ENCODE measurements around the gene LUZP1. TPM values are rescaled to one million over a fixed set of nuclear protein-coding genes. Genes with fewer than 3 reads are reported as not detected.

The LUZP1 gene
- total and polyA plus RNA-seq, 10 of the 15 experiments (the other 5 are each of a cell fraction or from before 2014, with no cell fraction given), result 11.3 to 28.2 (median 17.3) TPM

DNA sequence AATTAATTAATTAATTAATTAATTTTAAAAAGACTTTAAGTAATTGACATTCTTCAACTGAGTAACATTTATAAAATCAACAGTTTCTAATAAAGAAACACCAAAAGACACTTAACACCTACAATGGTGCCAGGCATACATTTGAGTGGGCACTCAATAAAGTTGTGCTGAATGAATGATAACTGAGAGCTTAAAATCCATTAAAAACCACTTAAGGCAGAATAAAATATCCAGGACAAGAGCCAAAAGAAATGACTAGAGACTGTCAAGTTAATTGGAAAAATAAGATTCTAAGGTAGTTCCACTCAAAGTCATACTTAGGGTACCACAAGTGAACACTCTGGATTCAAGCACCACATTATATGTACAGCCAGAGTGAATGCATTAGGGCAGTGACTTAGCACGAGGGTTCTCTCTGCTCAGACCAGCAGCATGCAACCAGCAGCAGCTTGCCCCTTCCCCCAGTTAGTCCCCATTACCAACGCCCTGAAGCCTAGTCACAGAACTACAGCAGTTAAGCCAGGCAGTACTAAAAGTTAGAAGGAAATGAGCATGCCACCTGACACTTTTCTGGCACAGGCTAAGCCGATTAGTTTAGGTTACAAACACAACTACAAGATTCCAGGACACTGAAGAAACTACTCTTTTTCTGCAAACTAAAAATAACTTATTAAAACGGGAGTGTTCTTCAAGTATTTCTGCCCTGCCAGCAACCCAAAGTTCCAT, 46.5 kb downstream of the LUZP1 start:
- H3K79me2 ChIP-seq (ENCODE audit: control insufficient read depth, insufficient read depth, low read length), result peaks cover 30% of the 10 kb centered on the region
- no peak overlapping the region for H2AFZ ChIP-seq (ENCODE audit: control insufficient read depth, low read depth, low read length)
- H3K4me3 ChIP-seq, result no peak overlapping the region
- ChIA-PET CTCF (interaction anchor here (0.8 to 5.4 kb wide), 7 partner anchors 8 to 62 kb away, joined by 3 to 42 read pairs (median 4); no protein-coding TSS in a partner anchor), RAD21 (ENCODE audit: unreplicated experiment) (interaction anchor here (1.2 kb wide), 1 partner anchor 62 kb away, joined by 4 read pairs; no protein-coding TSS in a partner anchor), SMC1A (ENCODE audit: uncharacterized antibody, unreplicated experiment) (interaction anchor here (1.6 to 17.6 kb wide), 4 partner anchors 10 to 62 kb away, joined by 5 to 188 read pairs (median 20); no protein-coding TSS in a partner anchor), POLR2A (interaction anchor here (0.8 to 1.1 kb wide), 3 partner anchors 9 to 39 kb away, joined by 3 to 10 read pairs (median 3); no protein-coding TSS in a partner anchor)
- peak; percentile 23; the same call in 2 of the 3 replicates for ATAC-seq
- 27% methylated on average over 4 of the region's 4 CpGs for WGBS (ENCODE audit: insufficient coverage, insufficient replicate concordance, low lambda C conversion rate, missing lambda C conversion rate)
- no peak for DNase-seq (ENCODE audit: low read depth, low spot score)
- H3K4me2 ChIP-seq (ENCODE audit: control insufficient read depth, insufficient read depth), result peak overlapping the region; percentile 19; the same call in 1 of the 2 replicates
- BruUV-seq (replicated peaks), result no TSS peak
- peaks cover 29% of the 10 kb centered on the region for H3K4me1 ChIP-seq (ENCODE audit: control insufficient read depth, insufficient read depth, low read length)
- in situ Hi-C loops (cut with MboI), result no loop called here
- H3K36me3 ChIP-seq (ENCODE audit: control insufficient read depth in 2 of 2, insufficient read depth in 2 of 2, low read length in 1 of 2), result no peaks in the 10 kb centered on the region
- FAIRE-seq, result peak; percentile 18
- intact Hi-C loops (cut with micrococcal nuclease; ENCODE audit: unreplicated experiment), result no loop called here
- no peaks in the 10 kb centered on the region for H4K20me1 ChIP-seq (ENCODE audit: control insufficient read depth, insufficient read depth)
- no peaks in the 10 kb centered on the region for H3K9me3 ChIP-seq (replicated peaks; ENCODE audit: control insufficient read depth, insufficient read depth, low read length)
- H3K27me3 ChIP-seq (replicated peaks in 1 of 2; ENCODE audit: control insufficient read depth in 2 of 2, insufficient read depth in 2 of 2, low read length in 1 of 2), result no peaks in the 10 kb centered on the region
- TF ChIP-seq ZBTB40 (IDR thresholded peaks at IDR 0.05; ENCODE audit: borderline replicate concordance) (peak; percentile 18; the same call in 1 of the 2 replicates), HDGF (IDR thresholded peaks at IDR 0.05) (no peak)
- no peak overlapping the region for H3K27ac ChIP-seq (ENCODE audit: control insufficient read depth, insufficient read depth)
- no peak overlapping the region for H3K9ac ChIP-seq (ENCODE audit: control insufficient read depth, insufficient read depth, low read length)

Data from GM12878 (cell line).